MM.1S (cell line): Measurements from ENCODE around the gene AVP.

Source experiments
- CTCF ChIP-seq: fragments of 300-600 bp; sonication (generic); IDR thresholded peaks from 2 replicates; pipeline ENCODE4 v1.5.1; 2016; ENCODE audit warnings: antibody characterized with exemption, low read length, mixed read lengths
- EZH2 ChIP-seq: fragments of 300-600 bp; sonication (generic); optimal IDR thresholded peaks from 2 replicates; pipeline ENCODE3; 2017; ENCODE audit warnings: low read depth, mild to moderate bottlenecking, antibody characterized with exemption, low read length, mixed read lengths

- no peak for TF ChIP-seq CTCF
- TF ChIP-seq EZH2 = no peak
Observed at GRCh38 chr20:3107464-3108025, 23.0 kb upstream of the AVP start.
